WTC11 (cell line): ENCODE measurements around the gene CCDC172.

ENCODE experiments used
- NR2C2 ChIP-seq: sonication (generic); formaldehyde crosslinking; IDR thresholded peaks from 2 replicates; pipeline ENCODE4 v1.8.0; 2022; ENCODE audit warnings: mild to moderate bottlenecking, missing genetic modification reagents
- SMAD4 ChIP-seq: sonication (generic); formaldehyde crosslinking; IDR thresholded peaks from 2 replicates; pipeline ENCODE4 v1.8.0; 2022; ENCODE audit warnings: mild to moderate bottlenecking, missing genetic modification reagents

- TF ChIP-seq SMAD4 (CRISPR knock-in tag) (no peak), NR2C2 (CRISPR knock-in tag) (no peak)
Observed at GRCh38 chr10:116306847-116307246, 17.4 kb upstream of the CCDC172 start.
